HepG2 (cell line): ENCODE measurements around the gene PDSS2. TPM values are rescaled to one million over a fixed set of nuclear protein-coding genes. Genes with fewer than 3 reads are reported as not detected.

Experiments used
- ATAC-seq: fragments of 200-7000 bp; cut with Tn5 transposase; 3 replicates; pipeline ENCODE4 v1.9.1; 2020; ENCODE audit warnings: mild to moderate bottlenecking, moderate library complexity
- BruUV-seq: library from RNA; stranded (reverse); fragments of 400-500 nt; replicated peaks from 2 replicates; lab custom pipeline; 2021; lab: Mats Ljungman, UMichigan
- CTCF ChIA-PET: fragments of 300-600 bp; formaldehyde crosslinking; extraction: SDS; loops from one replicate; lab custom pipeline; 2021; ENCODE audit warnings: low total read pairs, inconsistent platforms, low intra/inter-chr PET ratio; lab: Yijun Ruan, JAX
- POLR2A ChIA-PET: fragments of 350-600 bp; sonication (Branson Sonifier 250); formaldehyde crosslinking; loops from one replicate; lab custom pipeline; 2020; ENCODE audit warnings: antibody characterized with exemption, inconsistent platforms; lab: Yijun Ruan, JAX
- DNase-seq: peaks from one replicate; pipeline ENCODE4 v3.0.0-alpha.2; 2015; ENCODE audit warnings: low spot score
- FAIRE-seq: peaks from 3 replicates; lab custom pipeline; 2011; peaks lifted over from hg19 to GRCh38; lab: Jason Lieb, UNC
- H2AFZ ChIP-seq: one replicate; pipeline ENCODE4 v1.6.1; 2011; ENCODE audit warnings: low read length, inconsistent platforms
- H3K27ac ChIP-seq: fragments of 300-600 bp; 3 replicates; pipeline ENCODE4 v1.8.0; 2011; ENCODE audit warnings: mixed run types, mild to moderate bottlenecking, mixed read lengths, low read length, inconsistent platforms; ENCODE audit not compliant: insufficient read depth; ENCODE audit errors: extremely low read length
- H3K27me3 ChIP-seq, 2 experiments: fragments of 200-600 bp in 1 of 2; 2 replicates in 1 of 2; 3 replicates in 1 of 2; pipeline versions ENCODE4 v1.6.0 to v1.8.0; 2011; ENCODE audit warnings: low read length in 2 of 2, mild to moderate bottlenecking in 2 of 2, moderate library complexity in 2 of 2, inconsistent platforms in 1 of 2; ENCODE audit not compliant: insufficient read depth in 2 of 2, control insufficient read depth in 1 of 2
- H3K36me3 ChIP-seq, 2 experiments: fragments of 200-600 bp in 1 of 2; replicated peaks in 1 of 2; 2 replicates in 1 of 2; 3 replicates in 1 of 2; pipeline versions ENCODE4 v1.5.1 to v1.8.0; 2011; ENCODE audit warnings: low read length in 2 of 2, inconsistent platforms in 1 of 2; ENCODE audit not compliant: insufficient read depth in 2 of 2, control insufficient read depth in 1 of 2
- H3K4me1 ChIP-seq: 2 replicates; pipeline ENCODE4 v1.5.1; 2012; ENCODE audit warnings: low read length, inconsistent platforms; ENCODE audit not compliant: insufficient read depth
- H3K4me2 ChIP-seq: 2 replicates; pipeline ENCODE4 v1.6.0; 2011; ENCODE audit warnings: low read depth, low read length, inconsistent platforms
- H3K4me3 ChIP-seq, 3 experiments: fragments of 200-600 bp in 1 of 3; sonication (generic), shearing (Covaris generic) in 1 of 3; replicated peaks in 1 of 3; 2 replicates each; pipeline ENCODE4 v1.5.1; 2011 to 2016; ENCODE audit warnings: low read length in 3 of 3, inconsistent platforms in 2 of 3, low read depth in 2 of 3, mild to moderate bottlenecking in 2 of 3, control low read depth in 1 of 3, mixed read lengths in 1 of 3; ENCODE audit not compliant: insufficient read depth in 1 of 3
- H3K79me2 ChIP-seq: one replicate; pipeline ENCODE4 v1.6.1; 2011; ENCODE audit warnings: low read length, inconsistent platforms; ENCODE audit not compliant: insufficient read depth
- H3K9ac ChIP-seq: 2 replicates; pipeline ENCODE4 v1.6.0; 2011; ENCODE audit warnings: mild to moderate bottlenecking, low read depth, low read length, inconsistent platforms; ENCODE audit not compliant: insufficient read depth
- H3K9me3 ChIP-seq: 2 replicates; pipeline ENCODE4 v1.5.1; 2012; ENCODE audit warnings: mild to moderate bottlenecking, low read length
- H4K20me1 ChIP-seq: 2 replicates; pipeline ENCODE4 v1.6.0; 2011; ENCODE audit warnings: inconsistent platforms, mild to moderate bottlenecking, low read length, moderate library complexity; ENCODE audit not compliant: insufficient read depth
- CEBPB ChIP-seq: IDR thresholded peaks from 2 replicates; pipeline ENCODE4 v1.6.1; 2011; ENCODE audit warnings: low read depth, low read length, improper control_type of control experiment, borderline replicate concordance
- CEBPG ChIP-seq: IDR thresholded peaks from 2 replicates; pipeline ENCODE4 v1.6.1; 2016
- EEA1 ChIP-seq: sonication (generic); formaldehyde crosslinking; IDR thresholded peaks from 2 replicates; pipeline ENCODE4 v1.5.1; 2020; ENCODE audit warnings: mild to moderate bottlenecking, missing genetic modification reagents, borderline replicate concordance
- GATAD2A ChIP-seq: IDR thresholded peaks from 2 replicates; pipeline ENCODE4 v1.6.1; 2016
- NFATC3 ChIP-seq: sonication (generic); formaldehyde crosslinking; IDR thresholded peaks from 2 replicates; pipeline ENCODE4 v1.5.1; 2020; ENCODE audit warnings: mild to moderate bottlenecking, missing genetic modification reagents
- TP53 ChIP-seq: sonication (generic); formaldehyde crosslinking; conservative IDR thresholded peaks from 2 replicates; pipeline ENCODE4 v1.4.0; 2020; ENCODE audit warnings: missing genetic modification reagents
- ZNF333 ChIP-seq: sonication (generic); formaldehyde crosslinking; IDR thresholded peaks from 2 replicates; pipeline ENCODE4 v1.4.0; 2020; ENCODE audit warnings: mild to moderate bottlenecking, missing genetic modification reagents, borderline replicate concordance
- WGBS: methylation state at CpG from one replicate; pipeline ENCODE4 v1.1.6; 2017; ENCODE audit warnings: low lambda C conversion rate; 5-methylcytosine and 5-hydroxymethylcytosine counted together
- in situ Hi-C: cut with HindIII; loops from 2 replicates; pipeline ENCODE4 v1.10.0; 2017; ENCODE audit warnings: low pct_unique_long_range_greater_than_20kb; ENCODE audit not compliant: extremely low pct_ligation_motif_present
- intact Hi-C: fragments of 100-400 bp; cut with micrococcal nuclease; formaldehyde crosslinking; loops from one replicate; pipeline ENCODE4 v1.10.0; 2022; ENCODE audit not compliant: unreplicated experiment
- polyA plus RNA-seq, 8 experiments: library from polyadenylated mRNA; depleted of rRNA in 3 of 8; stranded (reverse) in 7 of 8; unstranded in 1 of 8; fragments of >200 nt; fragmentation: Illumina TruSeq in 4 of 8; extraction: Trizol in 4 of 8; gene quantifications; 2 replicates each; pipeline versions ENCODE4 v1.2.1 to v1.2.3, GENCODE V29; 2011 to 2016; ENCODE audit warnings: low read depth in 4 of 8, missing spikeins in 1 of 8, mixed read lengths in 1 of 8; ENCODE audit not compliant: insufficient read depth in 1 of 8
- total RNA-seq, 5 experiments: library from RNA; depleted of rRNA; stranded (reverse); fragments of >200 nt; fragmentation: Illumina TruSeq; extraction: Trizol; gene quantifications; 2 replicates each; pipeline ENCODE4 v1.2.3, GENCODE V29; 2016; ENCODE audit warnings: low read depth in 1 of 5
- TF ChIP-seq, protein P1 (sequence below): sonication (generic); formaldehyde crosslinking; IDR thresholded peaks from 2 replicates; pipeline ENCODE4 v1.5.0; 2020; ENCODE audit warnings: mild to moderate bottlenecking, missing genetic modification reagents, borderline replicate concordance
- TF ChIP-seq, protein P2 (sequence below): sonication (generic); formaldehyde crosslinking; IDR thresholded peaks from 2 replicates; pipeline ENCODE4 v1.4.0; 2020; ENCODE audit warnings: mild to moderate bottlenecking, missing genetic modification reagents

Gene PDSS2
- total and polyA plus RNA-seq, 2 of the 13 experiments (the other 11 are each of a cell fraction or from before 2014, with no cell fraction given): 16.2 to 17.0 TPM

DNA sequence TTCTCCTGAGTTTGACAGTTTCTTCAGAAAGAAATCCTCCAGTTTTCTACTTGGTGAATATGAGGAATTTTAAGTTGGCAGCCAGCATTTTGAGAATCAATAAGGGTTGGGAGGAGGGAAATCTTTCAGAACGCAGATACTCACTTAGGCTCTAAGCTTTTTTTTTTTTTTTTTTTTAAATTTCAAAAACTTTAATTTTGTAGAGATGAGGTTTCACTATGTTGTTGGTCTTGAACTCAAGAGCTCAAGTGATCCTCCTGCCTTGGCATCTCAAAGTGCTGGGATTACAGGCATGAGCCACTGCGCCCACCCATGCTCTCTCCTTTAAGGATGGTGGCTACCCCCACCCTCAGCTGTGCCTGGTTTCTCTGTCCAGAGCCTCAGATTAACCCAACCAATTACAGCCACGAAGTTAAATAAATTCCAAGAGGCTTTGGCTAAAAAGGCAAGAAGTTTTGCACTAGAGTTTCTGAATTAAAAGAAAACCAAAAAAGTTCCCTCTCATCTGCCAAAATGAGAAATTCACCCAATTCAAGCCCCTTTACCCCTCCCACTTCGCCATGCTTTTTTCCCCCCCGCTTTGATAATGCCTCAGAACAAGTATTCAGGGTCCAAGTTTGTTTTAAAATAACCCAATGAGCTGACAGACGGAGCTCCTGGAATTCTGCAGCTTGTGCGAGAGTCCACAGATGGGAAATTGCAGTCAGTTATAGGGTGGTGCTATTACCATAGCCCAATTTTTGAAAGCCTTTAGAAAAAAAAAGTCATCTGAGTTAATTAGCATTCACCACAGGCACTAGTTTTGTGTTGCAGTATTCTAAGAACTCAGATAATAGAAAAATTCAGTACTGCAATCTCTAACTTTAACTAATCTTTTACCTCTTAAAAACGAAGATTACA, 249.7 kb downstream of the PDSS2 start (continued):
- TF ChIP-seq, protein P1, sequence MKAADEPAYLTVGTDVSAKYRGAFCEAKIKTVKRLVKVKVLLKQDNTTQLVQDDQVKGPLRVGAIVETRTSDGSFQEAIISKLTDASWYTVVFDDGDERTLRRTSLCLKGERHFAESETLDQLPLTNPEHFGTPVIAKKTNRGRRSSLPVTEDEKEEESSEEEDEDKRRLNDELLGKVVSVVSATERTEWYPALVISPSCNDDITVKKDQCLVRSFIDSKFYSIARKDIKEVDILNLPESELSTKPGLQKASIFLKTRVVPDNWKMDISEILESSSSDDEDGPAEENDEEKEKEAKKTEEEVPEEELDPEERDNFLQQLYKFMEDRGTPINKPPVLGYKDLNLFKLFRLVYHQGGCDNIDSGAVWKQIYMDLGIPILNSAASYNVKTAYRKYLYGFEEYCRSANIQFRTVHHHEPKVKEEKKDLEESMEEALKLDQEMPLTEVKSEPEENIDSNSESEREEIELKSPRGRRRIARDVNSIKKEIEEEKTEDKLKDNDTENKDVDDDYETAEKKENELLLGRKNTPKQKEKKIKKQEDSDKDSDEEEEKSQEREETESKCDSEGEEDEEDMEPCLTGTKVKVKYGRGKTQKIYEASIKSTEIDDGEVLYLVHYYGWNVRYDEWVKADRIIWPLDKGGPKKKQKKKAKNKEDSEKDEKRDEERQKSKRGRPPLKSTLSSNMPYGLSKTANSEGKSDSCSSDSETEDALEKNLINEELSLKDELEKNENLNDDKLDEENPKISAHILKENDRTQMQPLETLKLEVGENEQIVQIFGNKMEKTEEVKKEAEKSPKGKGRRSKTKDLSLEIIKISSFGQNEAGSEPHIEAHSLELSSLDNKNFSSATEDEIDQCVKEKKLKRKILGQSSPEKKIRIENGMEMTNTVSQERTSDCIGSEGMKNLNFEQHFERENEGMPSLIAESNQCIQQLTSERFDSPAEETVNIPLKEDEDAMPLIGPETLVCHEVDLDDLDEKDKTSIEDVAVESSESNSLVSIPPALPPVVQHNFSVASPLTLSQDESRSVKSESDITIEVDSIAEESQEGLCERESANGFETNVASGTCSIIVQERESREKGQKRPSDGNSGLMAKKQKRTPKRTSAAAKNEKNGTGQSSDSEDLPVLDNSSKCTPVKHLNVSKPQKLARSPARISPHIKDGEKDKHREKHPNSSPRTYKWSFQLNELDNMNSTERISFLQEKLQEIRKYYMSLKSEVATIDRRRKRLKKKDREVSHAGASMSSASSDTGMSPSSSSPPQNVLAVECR (CRISPR knock-in tag): no peak
- no peak for TF ChIP-seq EEA1
- TF ChIP-seq, all 625 proteins: peak for 0

DNA sequence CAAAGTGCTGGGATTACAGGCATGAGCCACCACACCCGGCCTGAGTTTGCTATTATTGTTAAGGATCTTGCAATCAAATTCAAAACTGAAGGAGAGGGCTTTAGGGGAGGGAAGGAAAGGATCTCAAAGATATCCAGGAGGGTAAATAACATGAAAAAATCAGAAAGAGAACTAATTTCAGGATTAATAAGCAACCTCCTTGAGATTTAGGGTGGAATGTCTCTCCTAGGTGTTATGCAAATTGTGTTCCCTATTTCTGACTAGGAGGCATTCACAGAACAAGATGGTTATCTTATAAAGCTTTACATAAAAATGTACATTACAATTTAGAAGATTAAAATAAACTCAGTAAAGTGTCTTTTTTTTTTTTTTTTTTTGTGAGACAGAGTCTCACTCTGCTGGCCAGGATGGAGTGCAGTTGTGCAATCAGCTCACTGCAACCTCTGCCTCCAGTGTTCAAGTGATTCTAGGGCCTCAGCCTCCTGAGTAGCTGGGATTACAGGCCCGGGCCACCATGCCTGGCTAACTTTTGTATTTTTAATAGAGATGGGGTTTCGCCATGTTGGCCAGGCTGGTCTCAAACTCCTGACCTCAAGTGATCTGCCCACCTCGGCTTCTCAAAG, 252.0 kb downstream of the PDSS2 start:
- H3K9ac ChIP-seq: no peak overlapping the region
- in situ Hi-C loops (no loop called here), intact Hi-C loops (no loop called here)
- ChIA-PET POLR2A (no interaction called here), CTCF (no interaction called here)
- ATAC-seq: no peak
- H3K4me1 ChIP-seq: peaks cover 11% of the 10 kb centered on the region
- H3K36me3 ChIP-seq: no peaks in the 10 kb centered on the region
- no peak overlapping the region for H3K4me3 ChIP-seq
- no peak overlapping the region for H3K4me2 ChIP-seq
- no peaks in the 10 kb centered on the region for H3K27me3 ChIP-seq
- H2AFZ ChIP-seq: no peak overlapping the region
- no peak for DNase-seq
- no peaks in the 10 kb centered on the region for H4K20me1 ChIP-seq
- FAIRE-seq: no peak
- TF ChIP-seq, protein P2, sequence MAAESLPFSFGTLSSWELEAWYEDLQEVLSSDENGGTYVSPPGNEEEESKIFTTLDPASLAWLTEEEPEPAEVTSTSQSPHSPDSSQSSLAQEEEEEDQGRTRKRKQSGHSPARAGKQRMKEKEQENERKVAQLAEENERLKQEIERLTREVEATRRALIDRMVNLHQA (CRISPR knock-in tag): no peak
- TF ChIP-seq TP53 (CRISPR knock-in tag) (no peak), ZNF333 (no peak), NFATC3 (no peak), CEBPB (0 out of 2 replicates have a peak, but pooled peaks have one; percentile 15), GATAD2A (CRISPR knock-in tag) (no peak), CEBPG (CRISPR knock-in tag) (0 out of 2 replicates have a peak, but pooled peaks have one; percentile 43)
- H3K79me2 ChIP-seq: no peaks in the 10 kb centered on the region
- H3K9me3 ChIP-seq: no peaks in the 10 kb centered on the region
- 99% methylated on average over 4 of the region's 4 CpGs for WGBS
- H3K27ac ChIP-seq: no peak overlapping the region
- no TSS peak for BruUV-seq
